Hematopoietic multipotent progenitor cell treated with erythropoietin and hydrocortisone succinate and interleukin-3 and kit ligand, for 4 days (in vitro differentiated cells): ENCODE data around the gene XIST.
"Not testable (repeated sequence)": the region's sequence is repeated elsewhere in the genome, so short reads cannot be mapped to it uniquely, and the experiment has no call there.

ENCODE experiments used
- DNase-seq: peaks from one replicate; pipeline ENCODE4 v3.0.0-alpha.2; 2015

XIST gene

GRCh38 chrX:73852467-73852866 lies at the start of gene XIST:
Gene XIST, minus strand, starts transcription at chrX:73852714.
- no peak for DNase-seq

- not testable (repeated sequence) for DNase-seq
These were observed 45.8 kb upstream of the XIST start for GRCh38 chrX:73898315-73898714.

DNA sequence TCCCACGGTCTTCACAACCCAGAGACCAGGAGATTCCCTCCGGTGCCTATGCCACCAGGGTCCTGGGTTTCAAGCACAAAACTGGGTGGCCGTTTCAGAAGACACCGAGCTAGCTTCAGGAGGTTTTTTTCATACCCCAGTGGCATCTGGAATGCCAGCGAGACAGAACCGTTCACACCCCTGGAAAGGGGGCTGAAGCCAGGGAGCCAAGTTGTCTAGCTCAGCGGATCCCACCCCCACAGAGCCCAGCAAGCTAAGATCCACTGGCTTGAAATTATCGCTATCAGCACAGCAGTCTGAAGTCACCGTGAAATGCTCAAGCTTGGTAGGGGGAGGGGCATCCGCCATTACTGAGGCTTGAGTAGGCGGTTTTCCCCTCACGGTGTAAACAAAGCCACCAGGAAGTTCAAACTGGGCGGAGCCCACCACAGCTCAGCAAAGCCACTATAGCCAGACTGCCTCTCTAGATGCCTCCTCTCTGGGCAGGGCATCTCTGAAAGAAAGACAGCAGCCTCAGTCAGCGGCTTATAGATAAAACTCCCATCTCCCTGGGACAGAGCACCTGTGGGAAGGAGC lies 40.1 kb upstream of the XIST start:
- DNase-seq, result peak; percentile 7

DNA sequence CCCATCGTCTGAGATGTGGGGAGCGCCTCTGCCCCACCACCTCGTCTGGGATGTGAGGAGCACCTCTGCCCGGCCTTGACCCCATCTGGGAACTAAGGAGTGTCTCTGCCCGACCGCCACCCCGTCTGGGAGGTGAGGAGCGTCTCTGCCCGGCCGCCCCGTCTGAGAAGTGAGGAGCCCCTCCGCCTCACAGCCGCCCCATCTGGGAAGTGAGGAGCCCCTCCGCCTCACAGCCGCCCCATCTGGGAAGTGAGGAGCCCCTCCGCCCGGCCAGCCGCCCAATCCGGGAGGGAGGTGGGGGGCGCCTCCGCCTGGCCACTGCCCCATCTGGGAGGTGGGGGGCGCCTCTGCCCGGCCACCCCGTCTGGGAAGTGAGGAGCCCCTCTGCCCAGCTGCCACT lies 29.7 kb upstream of the XIST start:
- not testable (repeated sequence) for DNase-seq

DNA sequence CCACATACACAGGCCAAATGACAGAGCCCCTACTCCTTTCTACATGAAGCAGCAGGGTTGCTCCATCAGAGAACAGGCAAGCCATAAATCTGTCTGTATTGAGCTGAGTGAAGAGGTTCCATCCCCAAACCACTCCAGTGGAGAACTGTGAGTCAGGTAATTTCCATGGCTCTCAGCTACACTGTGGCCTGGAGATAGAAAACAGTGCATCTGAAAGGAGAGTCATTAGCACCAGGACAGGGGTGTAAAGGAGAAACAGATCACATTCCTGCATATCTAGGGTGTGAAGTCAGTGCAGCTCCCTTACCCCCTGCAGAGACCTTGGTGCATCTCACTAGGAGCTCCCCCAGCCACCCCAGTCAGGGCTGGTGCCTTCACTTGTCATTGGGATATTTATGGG lies 25.2 kb upstream of the XIST start:
- DNase-seq, result no peak

DNA sequence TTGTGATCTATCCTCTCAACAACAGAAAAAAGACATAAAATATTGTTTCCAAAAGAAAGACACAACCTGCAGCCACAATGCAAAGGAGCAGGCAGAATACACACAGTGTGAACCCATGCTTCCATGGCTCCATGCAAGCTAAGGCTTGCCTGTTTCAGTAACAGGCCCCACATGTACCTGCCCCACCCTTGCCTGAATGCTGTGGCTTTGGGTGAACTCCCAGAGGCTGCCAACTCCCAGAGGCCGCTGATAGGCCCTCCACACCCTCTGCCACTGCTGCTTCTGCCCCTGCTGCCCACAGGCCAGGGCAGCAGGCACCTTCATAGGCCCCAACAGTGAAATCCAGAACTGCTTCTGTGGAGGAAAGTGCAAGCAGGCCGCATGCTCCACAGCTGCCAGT lies 24.4 kb upstream of the XIST start:
- peak; percentile 62 for DNase-seq

DNA sequence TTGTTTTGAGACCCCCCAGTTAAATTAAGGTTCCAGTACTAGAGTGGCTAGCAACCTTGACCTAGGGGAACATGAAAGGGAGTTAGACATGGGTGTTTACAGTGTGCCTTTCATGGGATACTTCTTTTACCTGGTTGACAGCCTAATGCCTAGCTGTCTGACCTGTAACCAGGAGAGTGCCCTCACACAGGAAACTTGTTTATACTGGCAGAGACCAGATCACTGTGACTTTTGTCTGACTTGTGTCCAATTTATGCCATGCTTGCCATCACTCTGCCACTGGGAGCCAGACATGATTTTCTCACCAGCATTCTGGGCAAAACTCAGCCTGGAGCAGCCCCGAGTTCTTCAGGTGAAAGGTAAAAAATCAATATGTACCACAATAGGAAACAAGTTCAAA lies 16.4 kb upstream of the XIST start:
- DNase-seq, result no peak

DNA sequence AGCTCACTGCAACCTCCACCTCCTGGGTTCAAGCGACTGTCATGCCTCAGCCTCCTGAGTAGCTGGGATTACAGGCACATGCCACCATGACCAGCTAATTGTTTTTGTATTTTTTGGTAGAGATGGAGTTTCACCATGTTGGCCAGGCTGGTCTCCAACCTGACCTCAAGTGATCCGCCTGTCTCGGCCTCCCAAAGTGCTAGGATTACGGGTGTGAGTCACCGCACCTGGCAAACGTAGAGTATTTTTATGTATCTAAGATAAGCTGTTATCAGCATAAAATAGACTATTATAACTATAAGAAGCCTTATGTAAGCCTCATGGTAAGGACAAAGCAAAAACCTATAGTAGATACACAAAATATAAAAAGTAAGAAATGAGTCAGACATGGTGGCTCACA lies 14.6 kb upstream of the XIST start:
- DNase-seq, result no peak

DNA sequence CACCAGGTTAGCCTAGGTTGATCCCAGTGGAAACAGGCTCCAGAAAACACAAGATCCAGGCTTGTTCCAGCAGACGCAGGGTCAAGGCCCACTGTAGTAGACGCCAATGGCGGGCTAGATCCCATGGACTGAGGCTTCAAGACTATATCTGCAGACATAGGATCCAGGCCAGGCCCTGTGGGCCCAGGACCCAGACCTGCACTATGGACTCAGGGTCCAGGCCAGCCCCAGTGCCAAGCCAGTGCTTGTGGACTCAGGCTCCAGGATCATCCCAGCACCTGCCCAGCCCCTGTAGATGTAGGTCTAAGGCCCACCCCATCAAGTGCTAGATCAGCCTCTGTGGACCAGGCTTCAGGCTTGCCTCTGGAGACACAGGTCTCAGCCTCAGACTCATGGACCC lies 11.3 kb upstream of the XIST start:
- no peak for DNase-seq

DNA sequence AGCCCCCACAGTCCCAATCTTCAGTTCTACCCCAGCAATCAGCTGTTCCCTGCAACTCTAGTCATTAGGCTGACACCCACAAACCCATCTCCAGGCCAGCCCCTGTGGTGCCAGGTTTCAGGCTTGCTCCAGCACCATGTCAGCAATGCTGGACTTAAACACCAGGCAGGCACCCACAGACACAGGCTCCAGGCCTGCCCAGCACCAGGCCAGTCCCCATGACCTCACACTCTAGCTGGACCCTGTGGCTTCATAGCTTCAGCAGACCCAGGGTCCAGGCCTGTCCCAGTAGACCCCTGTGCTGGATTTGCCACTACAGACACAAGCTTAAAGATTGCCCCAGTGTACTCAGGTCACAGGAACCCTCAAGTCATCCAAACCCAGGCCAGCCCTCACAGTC lies 10.8 kb upstream of the XIST start:
- DNase-seq, result no peak

GRCh38 chrX:73859622-73860021 lies 7.1 kb upstream of the XIST start:
- no peak for DNase-seq

DNA sequence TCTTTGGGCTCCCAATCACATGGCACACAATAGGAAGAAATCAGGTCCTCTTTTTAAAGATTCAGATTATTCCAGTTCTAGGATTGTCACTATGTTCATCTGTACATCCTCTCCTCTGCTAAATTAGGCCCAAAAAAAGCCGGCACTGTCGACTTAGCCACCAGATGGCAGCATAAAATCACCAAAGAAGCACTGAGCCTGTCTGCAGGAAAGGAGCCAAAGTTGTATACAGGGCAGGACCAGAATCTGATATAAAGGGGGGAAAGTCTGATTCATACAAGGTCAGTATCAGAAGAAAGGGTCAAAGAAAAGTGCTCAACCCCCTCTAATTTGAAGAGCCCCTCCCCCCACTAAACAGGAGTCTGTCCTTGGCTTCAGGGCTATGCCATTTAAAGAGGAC lies 3.0 kb upstream of the XIST start:
- DNase-seq, result peak; percentile 79

GRCh38 chrX:73852022-73852421 lies 492 bp downstream of the XIST start:
- DNase-seq, result no peak

- DNase-seq, result no peak
These were observed 1.2 kb downstream of the XIST start for GRCh38 chrX:73851014-73852009.

GRCh38 chrX:73850124-73851013 lies 2.1 kb downstream of the XIST start:
- peak; percentile 16 for DNase-seq

GRCh38 chrX:73849073-73849472 lies 3.4 kb downstream of the XIST start:
- DNase-seq, result no peak

DNA sequence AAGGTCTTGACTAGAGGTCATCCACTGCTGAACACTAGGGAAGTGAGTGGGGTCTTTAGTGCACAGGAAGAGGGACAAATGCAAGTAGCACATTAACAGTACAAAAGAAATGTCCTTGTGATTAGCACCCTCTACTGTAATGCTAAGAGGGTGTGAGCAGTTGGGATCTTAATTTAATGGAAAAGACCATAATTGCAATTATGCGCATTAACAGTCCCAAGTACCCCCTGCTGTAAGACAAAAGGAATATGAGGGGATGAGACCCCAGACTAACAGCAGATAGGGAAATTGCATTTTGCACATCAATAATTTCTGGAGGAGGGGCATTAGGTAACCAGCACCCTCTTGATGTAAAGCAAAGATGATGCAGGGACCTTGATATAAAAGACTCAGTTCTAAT lies 4.5 kb downstream of the XIST start:
- DNase-seq, result no peak

GRCh38 chrX:73847100-73847499 lies 5.4 kb downstream of the XIST start:
- DNase-seq, result no peak

DNA sequence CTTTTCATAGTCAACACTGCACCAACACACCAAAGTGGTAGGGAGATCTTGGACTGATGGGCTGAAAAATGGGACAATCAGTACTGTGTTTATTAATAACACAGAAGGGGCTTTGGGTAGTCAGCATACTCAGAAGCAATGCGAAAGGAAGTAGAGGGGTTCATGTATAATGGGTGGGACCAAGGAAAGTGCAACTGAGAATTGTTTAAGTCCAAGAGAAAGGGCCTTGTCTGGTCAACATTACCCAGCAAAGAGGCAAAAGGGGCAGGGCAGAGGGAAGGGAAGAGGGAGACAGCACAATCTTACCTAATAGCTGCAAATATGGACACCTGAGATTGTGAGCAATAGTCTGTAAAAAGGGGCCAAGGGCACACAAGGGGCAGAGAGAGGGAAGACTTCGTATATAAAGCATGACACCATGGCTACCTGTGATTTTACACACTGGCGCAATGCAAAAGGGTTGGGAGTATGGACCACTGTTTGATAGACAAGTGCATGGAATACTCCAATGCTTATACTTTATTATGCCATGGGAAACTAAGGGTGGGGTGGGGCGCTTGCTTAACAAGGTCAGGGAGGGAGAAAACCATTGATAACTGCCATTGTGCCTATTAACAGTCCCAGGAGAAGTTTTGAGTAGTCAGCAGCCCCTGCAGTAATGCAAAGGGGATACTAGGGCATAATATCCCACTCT lies 9.8 kb downstream of the XIST start:
- no peak for DNase-seq

- no peak for DNase-seq
These were observed 11.2 kb downstream of the XIST start for GRCh38 chrX:73841337-73841736.

DNA sequence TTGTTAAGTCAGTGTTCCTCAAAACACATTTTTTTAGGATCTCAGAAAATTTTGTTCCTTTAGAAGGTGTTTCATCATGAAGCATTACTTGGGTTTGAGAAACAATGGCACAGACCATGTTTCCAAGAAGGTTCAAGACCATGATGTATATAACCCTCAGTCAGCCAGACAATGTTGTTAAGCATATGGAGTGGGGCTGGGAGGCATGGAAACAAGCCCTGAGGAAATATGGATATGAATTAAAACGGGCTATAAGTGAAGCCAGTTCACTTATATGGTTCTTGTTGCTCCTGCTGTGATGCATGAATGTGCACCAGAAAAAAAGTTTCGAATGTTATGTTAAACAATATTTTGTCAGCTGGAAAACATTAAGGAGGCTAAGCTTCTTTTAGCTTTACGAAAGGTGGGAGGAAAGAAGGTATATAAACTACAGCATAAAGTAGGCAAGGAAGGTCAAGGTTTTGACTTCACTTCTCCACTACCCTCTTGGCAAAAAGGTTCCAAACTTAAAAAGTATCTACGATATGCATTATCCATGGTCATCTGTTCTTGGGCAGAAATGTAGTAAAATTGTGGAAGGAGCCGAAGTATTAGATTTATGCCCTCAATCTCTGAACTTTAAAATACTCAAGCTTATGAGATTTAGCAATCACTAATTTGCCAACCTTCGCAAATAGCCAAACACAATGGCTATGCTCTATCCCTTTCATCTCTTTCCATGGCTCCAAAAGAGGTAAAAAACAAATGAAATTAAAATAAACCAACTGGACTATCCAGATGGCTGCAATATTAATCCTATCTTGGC lies 12.2 kb downstream of the XIST start:
- no peak for DNase-seq

GRCh38 chrX:73839152-73839551 lies 13.4 kb downstream of the XIST start:
- no peak for DNase-seq
